SH-SY5Y (cell line): ENCODE results near the gene NKD1.

Experiments used
- GATA2 ChIP-seq: IDR thresholded peaks from 2 replicates; pipeline ENCODE4 v1.6.1; 2011; ENCODE audit warnings: mild to moderate bottlenecking, low read depth, low read length
- GATA3 ChIP-seq: IDR thresholded peaks from 2 replicates; pipeline ENCODE4 v1.6.1; 2011; ENCODE audit warnings: low read depth, mild to moderate bottlenecking, low read length, moderate library complexity

Gene NKD1

DNA sequence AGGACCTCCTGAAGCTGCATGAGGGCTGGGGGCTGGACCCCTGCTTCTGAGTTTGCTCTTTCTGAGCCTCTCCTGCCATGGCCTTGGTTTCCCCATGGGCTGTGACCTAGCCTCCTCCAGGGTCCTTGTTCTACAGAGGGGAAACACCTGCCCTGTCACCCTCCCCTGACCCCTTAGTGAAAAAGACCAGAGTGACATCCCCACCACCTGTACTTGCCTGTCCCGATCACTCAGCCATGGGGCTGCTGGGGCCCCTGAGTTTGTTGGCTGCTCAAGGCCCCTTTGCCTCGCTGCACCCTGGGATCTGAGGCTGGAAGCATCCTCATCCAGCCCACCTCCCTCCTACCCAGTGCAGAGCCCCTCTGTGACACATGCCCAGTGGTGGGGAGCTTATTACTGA, 146.0 kb downstream of the NKD1 start:
- no peak for TF ChIP-seq GATA3
- no peak for TF ChIP-seq GATA2

DNA sequence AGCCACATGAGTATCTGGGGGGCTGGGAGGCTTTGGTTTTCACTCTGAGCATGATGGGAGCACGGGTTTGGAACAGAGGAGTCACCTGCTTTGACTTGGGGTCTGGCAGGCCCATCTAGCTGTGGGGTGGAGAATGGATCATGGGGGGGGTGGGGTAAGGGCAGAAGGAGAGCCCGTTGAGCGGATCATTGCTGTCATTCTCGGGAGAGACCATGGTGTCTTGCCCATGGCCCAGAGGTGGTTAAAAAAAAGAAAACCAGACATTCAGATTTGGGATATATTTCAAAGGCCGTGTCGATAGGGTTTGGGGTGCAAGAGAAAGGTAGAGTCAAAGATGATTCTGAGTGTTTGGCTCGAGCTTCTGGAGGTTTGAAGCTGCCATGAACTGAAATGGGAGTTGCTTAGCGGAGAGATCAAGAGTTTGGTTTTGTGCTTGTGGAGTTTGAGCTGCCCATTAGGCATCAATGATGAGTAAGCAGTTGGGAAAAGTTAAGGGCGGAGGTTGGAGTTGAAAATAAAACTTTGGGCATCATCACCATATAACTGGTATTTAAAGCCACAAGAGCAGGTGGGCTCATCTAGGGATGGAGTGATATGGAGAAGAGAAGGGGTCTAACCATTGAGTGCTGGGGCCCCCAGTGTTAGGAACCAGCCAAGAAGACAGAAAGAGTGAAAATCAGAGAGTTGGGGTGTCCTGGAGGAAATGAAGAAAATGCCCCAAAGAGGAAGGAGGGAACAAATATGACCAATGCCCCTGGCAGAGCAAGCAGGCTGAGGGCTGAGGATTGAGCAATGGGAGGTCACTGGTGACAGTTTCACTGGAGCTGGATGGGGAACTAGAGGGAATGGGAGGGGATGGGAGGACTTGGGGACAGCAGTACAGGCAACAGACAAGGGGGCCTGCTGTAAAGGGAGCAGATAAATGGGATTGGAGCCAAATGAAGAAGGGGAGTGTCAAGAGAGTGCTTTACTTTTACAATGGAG, 147.1 kb downstream of the NKD1 start:
- TF ChIP-seq GATA3 (no peak), GATA2 (no peak)

GRCh38 chr16:50696126-50696525, 147.9 kb downstream of the NKD1 start:
- TF ChIP-seq GATA2 (no peak), GATA3 (no peak)

DNA sequence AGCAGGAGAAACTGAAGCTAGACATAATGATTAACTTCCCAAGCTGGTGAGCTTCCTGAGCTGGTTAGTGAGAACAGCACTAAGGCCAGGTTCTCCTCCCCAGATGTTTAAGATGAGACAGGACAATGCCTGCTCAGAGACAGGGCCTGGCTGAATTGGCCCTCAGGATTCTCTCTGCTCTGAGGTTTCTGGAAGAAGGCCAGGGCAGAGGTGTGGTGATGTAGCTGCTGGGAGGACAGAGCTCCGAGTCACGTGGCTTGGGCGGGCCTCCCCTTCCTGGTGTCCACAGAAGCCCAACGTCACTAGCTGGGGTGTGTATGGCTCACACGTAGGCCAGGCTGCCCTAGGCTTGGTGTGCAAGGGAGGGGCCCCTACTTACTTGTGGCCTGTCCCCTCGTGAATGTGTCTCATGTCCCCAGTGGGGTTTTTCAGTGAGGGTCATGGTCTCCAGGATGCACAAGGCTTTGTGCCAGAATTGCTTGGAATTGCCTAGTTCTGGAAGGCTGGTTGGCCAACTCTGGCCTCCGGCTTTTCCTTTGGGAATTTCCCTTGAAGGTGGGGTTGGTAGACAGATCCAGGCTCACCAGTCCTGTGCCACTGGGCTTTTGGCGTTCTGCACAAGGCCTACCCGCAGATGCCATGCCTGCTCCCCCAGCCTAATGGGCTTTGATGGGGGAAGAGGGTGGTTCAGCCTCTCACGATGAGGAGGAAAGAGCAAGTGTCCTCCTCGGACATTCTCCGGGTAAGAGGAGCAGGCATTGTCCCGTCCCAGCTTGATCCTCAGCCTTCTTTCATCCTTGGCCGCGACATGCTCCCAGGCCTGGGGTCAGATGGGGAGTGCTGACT, 148.6 kb downstream of the NKD1 start:
- TF ChIP-seq GATA3 (no peak), GATA2 (no peak)

- no peak for TF ChIP-seq GATA2
- TF ChIP-seq GATA3 = no peak
Measured at GRCh38 chr16:50697421-50697715, 149.2 kb downstream of the NKD1 start.

GRCh38 chr16:50697881-50698767, 149.9 kb downstream of the NKD1 start:
- TF ChIP-seq GATA2 (no peak), GATA3 (no peak)
